HEK293 (cell line): Measurements from ENCODE around the gene SPOCK1.

Source experiments
- CTCF ChIA-PET: fragments of 350-600 bp; formaldehyde crosslinking; extraction: SDS; loops from one replicate; lab custom pipeline; 2021; ENCODE audit warnings: antibody characterized with exemption; lab: Yijun Ruan, JAX
- POLR2A ChIA-PET: fragments of 300-600 bp; formaldehyde crosslinking; extraction: SDS; loops from one replicate; lab custom pipeline; 2020; ENCODE audit warnings: antibody characterized with exemption, inconsistent platforms; lab: Yijun Ruan, JAX
- H3K27ac ChIP-seq: fragments of 200-500 bp; sonication (Bioruptor generic); 2 replicates; pipeline ENCODE4 v1.5.1; 2014; ENCODE audit warnings: low read depth, low read length, control low read depth, inconsistent platforms; ENCODE audit errors: extremely low read depth
- H3K36me3 ChIP-seq, 2 experiments: fragments of 200-500 bp in 1 of 2; sonication (Bioruptor generic) in 1 of 2; 1 replicate in 1 of 2; 2 replicates in 1 of 2; pipeline ENCODE4 v1.5.1; 2014 to 2017; ENCODE audit warnings: inconsistent platforms in 2 of 2, low read length in 2 of 2; ENCODE audit not compliant: control insufficient read depth in 2 of 2, insufficient read depth in 1 of 2
- H3K4me1 ChIP-seq: fragments of 200-500 bp; sonication (Bioruptor generic); 2 replicates; pipeline ENCODE4 v1.5.1; 2014; ENCODE audit warnings: mild to moderate bottlenecking, low read length, inconsistent platforms; ENCODE audit not compliant: control insufficient read depth, insufficient read depth
- H3K4me3 ChIP-seq: 2 replicates; pipeline ENCODE4 v1.5.1; 2011; ENCODE audit warnings: low read depth, mild to moderate bottlenecking, control low read depth, low read length, moderate library complexity
- H3K9me3 ChIP-seq: fragments of 200-500 bp; sonication (Bioruptor generic); 2 replicates; pipeline ENCODE4 v1.5.1; 2014; ENCODE audit warnings: low read depth, low read length, inconsistent platforms; ENCODE audit not compliant: control insufficient read depth, insufficient read depth
- BCL6B ChIP-seq: fragments of 450-650 bp; formaldehyde crosslinking; IDR thresholded peaks from 2 replicates; pipeline ENCODE4 v1.5.1; 2017; ENCODE audit warnings: missing biosample characterization, missing genetic modification characterization
- EGR2 ChIP-seq: fragments of 450-650 bp; formaldehyde crosslinking; IDR thresholded peaks from 2 replicates; pipeline ENCODE4 v1.5.1; 2016; ENCODE audit warnings: low read depth, missing biosample characterization, missing genetic modification characterization
- GLI4 ChIP-seq: fragments of 450-650 bp; formaldehyde crosslinking; IDR thresholded peaks from 2 replicates; pipeline ENCODE4 v1.5.1; 2016; ENCODE audit warnings: missing biosample characterization, missing genetic modification characterization
- GLIS1 ChIP-seq: fragments of 450-650 bp; formaldehyde crosslinking; IDR thresholded peaks from 2 replicates; pipeline ENCODE4 v1.5.1; 2016; ENCODE audit warnings: missing biosample characterization, missing genetic modification characterization
- HOXA7 ChIP-seq: sonication (generic); formaldehyde crosslinking; IDR thresholded peaks from 2 replicates; pipeline ENCODE4 v1.8.1; 2022; ENCODE audit warnings: missing genetic modification reagents, borderline replicate concordance
- MYNN ChIP-seq: fragments of 450-650 bp; formaldehyde crosslinking; IDR thresholded peaks from 2 replicates; pipeline ENCODE4 v1.5.1; 2016; ENCODE audit warnings: missing biosample characterization, missing genetic modification characterization, borderline replicate concordance
- RBAK ChIP-seq: fragments of 450-650 bp; formaldehyde crosslinking; IDR thresholded peaks from 2 replicates; pipeline ENCODE4 v1.5.1; 2016; ENCODE audit warnings: missing biosample characterization, missing genetic modification characterization
- SCRT1 ChIP-seq: fragments of 450-650 bp; formaldehyde crosslinking; IDR thresholded peaks from 2 replicates; pipeline ENCODE4 v1.5.1; 2016; ENCODE audit warnings: missing biosample characterization, missing genetic modification characterization, borderline replicate concordance
- ZBTB26 ChIP-seq: fragments of 450-650 bp; formaldehyde crosslinking; optimal IDR thresholded peaks from 2 replicates; pipeline ENCODE3; 2016; ENCODE audit warnings: missing biosample characterization, mild to moderate bottlenecking, missing genetic modification characterization
- ZFP69B ChIP-seq: fragments of 450-650 bp; formaldehyde crosslinking; IDR thresholded peaks from 2 replicates; pipeline ENCODE4 v1.5.1; 2016; ENCODE audit warnings: missing biosample characterization, missing genetic modification characterization
- ZNF155 ChIP-seq: fragments of 450-650 bp; formaldehyde crosslinking; IDR thresholded peaks from 2 replicates; pipeline ENCODE4 v1.5.1; 2016; ENCODE audit warnings: missing biosample characterization, missing genetic modification characterization
- ZNF221 ChIP-seq: fragments of 450-650 bp; formaldehyde crosslinking; IDR thresholded peaks from 2 replicates; pipeline ENCODE4 v1.5.1; 2017; ENCODE audit warnings: missing biosample characterization, missing genetic modification characterization, borderline replicate concordance
- ZNF24 ChIP-seq: fragments of 450-650 bp; formaldehyde crosslinking; IDR thresholded peaks from 2 replicates; pipeline ENCODE4 v1.5.1; 2016; ENCODE audit warnings: missing biosample characterization, missing genetic modification characterization
- ZNF37A ChIP-seq: fragments of 450-650 bp; IDR thresholded peaks from 2 replicates; pipeline ENCODE4 v1.5.1; 2018; ENCODE audit warnings: missing biosample characterization, missing genetic modification characterization
- ZNF404 ChIP-seq: fragments of 450-650 bp; formaldehyde crosslinking; IDR thresholded peaks from 2 replicates; pipeline ENCODE4 v1.5.1; 2017; ENCODE audit warnings: missing biosample characterization, missing genetic modification characterization
- ZNF423 ChIP-seq: fragments of 450-650 bp; formaldehyde crosslinking; IDR thresholded peaks from 2 replicates; pipeline ENCODE4 v1.5.1; 2016; ENCODE audit warnings: missing biosample characterization, missing genetic modification characterization
- ZNF426 ChIP-seq: fragments of 450-650 bp; formaldehyde crosslinking; IDR thresholded peaks from 2 replicates; pipeline ENCODE4 v1.5.1; 2017; ENCODE audit warnings: missing biosample characterization, missing genetic modification characterization, mild to moderate bottlenecking, inconsistent platforms, moderate library complexity
- ZNF560 ChIP-seq: fragments of 450-650 bp; formaldehyde crosslinking; IDR thresholded peaks from 2 replicates; pipeline ENCODE4 v1.5.1; 2017; ENCODE audit warnings: missing biosample characterization, missing genetic modification characterization, borderline replicate concordance
- ZNF571 ChIP-seq: fragments of 450-650 bp; formaldehyde crosslinking; IDR thresholded peaks from 2 replicates; pipeline ENCODE4 v1.5.0; 2017; ENCODE audit warnings: missing biosample characterization, missing genetic modification characterization
- ZNF600 ChIP-seq: fragments of 450-650 bp; formaldehyde crosslinking; IDR thresholded peaks from 2 replicates; pipeline ENCODE4 v1.5.1; 2016; ENCODE audit warnings: missing biosample characterization, missing genetic modification characterization
- ZNF768 ChIP-seq: fragments of 450-650 bp; formaldehyde crosslinking; IDR thresholded peaks from 2 replicates; pipeline ENCODE4 v1.5.1; 2018; ENCODE audit warnings: missing biosample characterization, mild to moderate bottlenecking, missing genetic modification characterization
- ZNF785 ChIP-seq: fragments of 450-650 bp; formaldehyde crosslinking; IDR thresholded peaks from 2 replicates; pipeline ENCODE4 v1.5.1; 2016; ENCODE audit warnings: missing biosample characterization, missing genetic modification characterization
- TF ChIP-seq, protein P1 (sequence below): fragments of 450-650 bp; formaldehyde crosslinking; IDR thresholded peaks from 2 replicates; pipeline ENCODE4 v1.5.1; 2016; ENCODE audit warnings: missing biosample characterization, missing genetic modification characterization
- TF ChIP-seq, protein P2 (sequence below): fragments of 450-650 bp; formaldehyde crosslinking; IDR thresholded peaks from 2 replicates; pipeline ENCODE4 v1.5.1; 2016; ENCODE audit warnings: missing biosample characterization, missing genetic modification characterization

SPOCK1 gene

DNA sequence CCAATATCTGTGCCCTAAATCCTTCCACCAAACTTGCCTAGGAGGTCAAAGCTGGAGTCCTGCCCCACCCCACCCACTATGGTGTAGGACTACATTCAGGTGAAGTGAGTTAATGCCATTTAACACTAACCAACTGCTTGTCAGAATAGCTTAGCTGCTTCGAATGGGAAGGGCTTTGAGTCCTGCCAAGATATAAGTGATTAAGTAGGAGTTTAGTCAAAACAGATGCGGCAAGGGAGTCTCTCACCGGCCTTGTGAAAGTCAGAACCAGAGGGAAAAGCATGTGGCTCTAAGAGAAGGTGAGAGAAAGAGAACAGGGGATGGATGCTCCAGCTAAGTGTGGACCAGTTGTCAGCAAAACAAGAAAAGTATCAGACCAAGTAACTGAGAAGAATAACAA lies 132.6 kb downstream of the SPOCK1 start:
- TF ChIP-seq SCRT1 (no peak), ZNF785 (no peak), ZNF571 (tag by site-specific recombination) (no peak), HOXA7 (CRISPR knock-in tag) (no peak)
- H3K9me3 ChIP-seq = no peaks in the 10 kb centered on the region
- no peak overlapping the region for H3K4me3 ChIP-seq
- POLR2A ChIA-PET = no interaction called here
- H3K36me3 ChIP-seq = no peaks in the 10 kb centered on the region
- no peaks in the 10 kb centered on the region for H3K4me1 ChIP-seq
- CTCF ChIA-PET = interaction anchor here (0.5 to 1.5 kb wide), 3 partner anchors 22 to 96 kb away, joined by 3 to 6 read pairs (median 4); no protein-coding TSS in a partner anchor
- no peak overlapping the region for H3K27ac ChIP-seq

- no peaks in the 10 kb centered on the region for H3K36me3 ChIP-seq
- no peaks in the 10 kb centered on the region for H3K9me3 ChIP-seq
- POLR2A ChIA-PET = interaction anchor here (0.6 kb wide), 1 partner anchor 33 kb away, joined by 3 read pairs; no protein-coding TSS in a partner anchor
- no peak overlapping the region for H3K4me3 ChIP-seq
- TF ChIP-seq ZNF600 (tag by site-specific recombination) (no peak), ZNF404 (tag by site-specific recombination) (no peak), GLIS1 (tag by site-specific recombination) (no peak), SCRT1 (no peak), ZNF155 (tag by site-specific recombination) (no peak), ZNF426 (no peak), ZNF37A (no peak), ZNF560 (tag by site-specific recombination) (no peak), ZNF221 (tag by site-specific recombination) (no peak), ZBTB26 (no peak), BCL6B (tag by site-specific recombination) (no peak), ZNF24 (tag by site-specific recombination) (no peak), ZNF423 (tag by site-specific recombination) (no peak)
- CTCF ChIA-PET = interaction anchor here (0.6 to 1.5 kb wide), 3 partner anchors 20 to 47 kb away, joined by 3 to 6 read pairs (median 4); no protein-coding TSS in a partner anchor
- H3K4me1 ChIP-seq = no peaks in the 10 kb centered on the region
- H3K27ac ChIP-seq = no peak overlapping the region
Measured at GRCh38 chr5:137365126-137365865, 133.8 kb downstream of the SPOCK1 start.

DNA sequence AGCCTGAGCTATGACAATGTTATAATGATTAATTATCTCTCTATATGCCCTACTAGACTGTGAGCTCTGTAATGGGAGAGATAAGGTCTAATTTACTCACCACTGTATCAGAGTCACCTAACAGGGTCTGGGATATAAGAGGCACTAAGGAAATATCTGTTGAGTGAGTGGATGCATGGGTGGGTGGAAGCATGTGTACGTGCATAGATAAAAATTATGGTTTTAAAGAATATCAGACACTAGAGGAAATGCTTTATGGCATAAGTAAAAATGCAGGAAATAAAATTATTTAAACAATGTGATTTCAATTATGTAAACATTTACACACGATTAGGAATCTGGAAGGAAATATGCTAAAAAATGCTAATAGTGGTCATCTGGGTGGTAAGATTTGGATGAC lies 137.8 kb downstream of the SPOCK1 start:
- Histone ChIP-seq H3K27ac (no peak overlapping the region), H3K36me3 (no peaks in the 10 kb centered on the region), H3K4me1 (no peaks in the 10 kb centered on the region), H3K4me3 (no peak overlapping the region), H3K9me3 (no peaks in the 10 kb centered on the region)
- TF ChIP-seq, protein P1, sequence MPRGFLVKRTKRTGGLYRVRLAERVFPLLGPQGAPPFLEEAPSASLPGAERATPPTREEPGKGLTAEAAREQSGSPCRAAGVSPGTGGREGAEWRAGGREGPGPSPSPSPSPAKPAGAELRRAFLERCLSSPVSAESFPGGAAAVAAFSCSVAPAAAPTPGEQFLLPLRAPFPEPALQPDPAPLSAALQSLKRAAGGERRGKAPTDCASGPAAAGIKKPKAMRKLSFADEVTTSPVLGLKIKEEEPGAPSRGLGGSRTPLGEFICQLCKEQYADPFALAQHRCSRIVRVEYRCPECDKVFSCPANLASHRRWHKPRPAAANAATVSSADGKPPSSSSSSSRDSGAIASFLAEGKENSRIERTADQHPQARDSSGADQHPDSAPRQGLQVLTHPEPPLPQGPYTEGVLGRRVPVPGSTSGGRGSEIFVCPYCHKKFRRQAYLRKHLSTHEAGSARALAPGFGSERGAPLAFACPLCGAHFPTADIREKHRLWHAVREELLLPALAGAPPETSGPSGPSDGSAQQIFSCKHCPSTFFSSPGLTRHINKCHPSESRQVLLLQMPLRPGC (tag by site-specific recombination) = no peak
- TF ChIP-seq GLI4 (tag by site-specific recombination) (no peak), ZNF24 (tag by site-specific recombination) (no peak), EGR2 (no peak), ZNF768 (tag by site-specific recombination) (no peak), MYNN (tag by site-specific recombination) (no peak), ZFP69B (tag by site-specific recombination) (no peak), ZNF423 (tag by site-specific recombination) (no peak), ZNF155 (tag by site-specific recombination) (no peak), RBAK (tag by site-specific recombination) (no peak)
- TF ChIP-seq, protein P2, sequence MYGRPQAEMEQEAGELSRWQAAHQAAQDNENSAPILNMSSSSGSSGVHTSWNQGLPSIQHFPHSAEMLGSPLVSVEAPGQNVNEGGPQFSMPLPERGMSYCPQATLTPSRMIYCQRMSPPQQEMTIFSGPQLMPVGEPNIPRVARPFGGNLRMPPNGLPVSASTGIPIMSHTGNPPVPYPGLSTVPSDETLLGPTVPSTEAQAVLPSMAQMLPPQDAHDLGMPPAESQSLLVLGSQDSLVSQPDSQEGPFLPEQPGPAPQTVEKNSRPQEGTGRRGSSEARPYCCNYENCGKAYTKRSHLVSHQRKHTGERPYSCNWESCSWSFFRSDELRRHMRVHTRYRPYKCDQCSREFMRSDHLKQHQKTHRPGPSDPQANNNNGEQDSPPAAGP (tag by site-specific recombination) = no peak
- POLR2A ChIA-PET = no interaction called here
- CTCF ChIA-PET = interaction anchor here (0.6 kb wide), 1 partner anchor 1843 kb away, joined by 3 read pairs; no protein-coding TSS in a partner anchor
